ENCODE data around the gene BFSP1. TPM values are rescaled to one million over a fixed set of nuclear protein-coding genes. Genes with fewer than 3 reads are reported as not detected.

BFSP1 gene
- polyA plus RNA-seq, 1 donor from 2014 or later: not detected

DNA sequence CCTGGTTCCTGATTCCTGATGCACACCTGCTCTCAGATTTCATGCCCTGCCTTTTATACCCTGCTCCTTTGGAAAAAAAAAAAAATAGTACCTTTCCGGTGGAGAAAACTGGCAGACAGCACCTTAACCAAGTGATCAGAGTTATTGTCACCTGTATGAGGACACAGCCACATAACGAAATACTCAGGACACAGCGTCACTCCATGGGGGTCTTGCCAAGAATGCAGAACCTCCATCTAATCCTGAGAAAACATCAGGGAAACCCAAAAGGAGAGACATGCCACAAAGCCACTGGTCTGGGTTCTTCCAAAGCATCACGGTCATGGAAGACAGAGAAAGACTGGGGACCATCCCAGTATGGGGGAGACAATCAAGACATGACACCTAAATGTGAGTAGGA is 29.1 kb downstream of the BFSP1 start:
- H3K27ac Mint-ChIP-seq: no peak overlapping the region
- H3K4me1 Mint-ChIP-seq: peaks cover 4 to 10% (median 10%) of the 10 kb centered on the region in 3 donors
- peaks cover 5% of the 10 kb centered on the region for H3K27me3 Mint-ChIP-seq
- no peaks in the 10 kb centered on the region for H3K9me3 Mint-ChIP-seq
- H3K4me3 Mint-ChIP-seq: no peak overlapping the region
- H3K36me3 Mint-ChIP-seq: no peaks in the 10 kb centered on the region

DNA sequence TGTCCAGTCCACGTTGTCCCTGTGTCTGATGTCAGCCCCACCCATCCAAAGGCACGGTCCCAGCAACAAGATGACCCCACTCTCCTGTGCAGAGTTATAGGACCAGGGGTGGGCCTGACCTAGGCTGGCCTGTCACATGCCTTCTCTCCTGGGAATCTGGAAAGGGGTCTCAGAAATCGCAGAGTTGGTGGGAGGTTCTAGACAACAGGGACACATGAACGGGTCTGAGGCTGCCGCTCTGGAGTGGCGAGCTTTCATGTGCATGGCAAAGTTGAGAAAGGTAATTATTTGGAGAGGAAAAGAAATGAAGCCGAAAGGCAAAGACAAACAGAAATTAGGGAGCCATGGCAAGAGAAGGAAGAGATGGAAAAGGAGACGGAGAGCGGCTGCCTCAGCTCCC is 29.5 kb downstream of the BFSP1 start:
- H3K27ac Mint-ChIP-seq: no peak overlapping the region
- H3K4me1 Mint-ChIP-seq: peaks cover 4 to 10% (median 10%) of the 10 kb centered on the region in 3 donors
- no peak overlapping the region for H3K4me3 Mint-ChIP-seq
- H3K36me3 Mint-ChIP-seq: no peaks in the 10 kb centered on the region
- peaks cover 8% of the 10 kb centered on the region for H3K27me3 Mint-ChIP-seq
- H3K9me3 Mint-ChIP-seq: no peaks in the 10 kb centered on the region

DNA sequence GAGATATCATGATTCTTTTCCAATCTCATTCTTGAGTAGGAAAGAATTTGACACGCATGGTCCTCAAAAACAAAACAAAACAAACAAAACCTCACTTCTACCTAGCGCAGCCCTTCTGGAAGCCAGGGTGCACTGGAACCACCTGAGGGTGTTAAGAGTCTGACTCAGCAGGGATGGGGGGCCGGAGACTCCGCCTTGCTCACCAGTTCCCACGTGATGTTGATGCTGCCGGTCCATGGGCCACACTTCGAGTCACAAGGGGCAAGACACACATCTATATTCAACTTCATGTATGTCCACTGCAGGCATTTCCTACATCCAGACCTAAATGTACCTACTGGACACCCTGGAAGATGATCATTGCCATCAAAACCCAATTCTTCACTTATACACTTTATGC is 30.4 kb downstream of the BFSP1 start:
- Mint-ChIP-seq H3K27ac (no peak overlapping the region), H3K36me3 (no peaks in the 10 kb centered on the region), H3K9me3 (no peaks in the 10 kb centered on the region)

DNA sequence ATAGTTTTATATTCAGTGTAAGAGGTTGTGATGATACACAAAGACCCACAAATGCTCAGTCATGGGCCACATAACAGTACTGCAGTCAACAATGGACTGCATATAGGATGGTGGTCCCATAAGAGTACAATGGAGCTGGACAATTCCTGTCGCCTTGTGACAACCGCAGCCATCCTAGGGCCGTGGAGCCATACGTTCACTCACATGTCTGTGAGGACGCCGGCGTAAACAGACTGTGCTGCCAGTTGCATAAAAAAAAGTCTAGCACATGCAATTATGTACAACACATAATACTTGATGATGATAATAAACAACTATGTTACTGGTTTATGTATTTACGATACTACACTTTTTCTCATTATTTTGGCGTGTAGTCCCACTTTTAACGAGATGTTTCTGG is 30.9 kb downstream of the BFSP1 start:
- Mint-ChIP-seq H3K27ac (no peak overlapping the region), H3K4me3 (no peak overlapping the region), H3K27me3 (peaks cover 14% of the 10 kb centered on the region), H3K4me1 (peaks cover 1 to 4% (median 2%) of the 10 kb centered on the region in 3 donors), H3K9me3 (no peaks in the 10 kb centered on the region), H3K36me3 (no peaks in the 10 kb centered on the region)

More for the DNA sequence above, 30.4 kb downstream of the BFSP1 start:
- H3K4me1 Mint-ChIP-seq: peaks cover 4 to 7% (median 7%) of the 10 kb centered on the region in 3 donors
- H3K4me3 Mint-ChIP-seq: peak overlapping the region in 1 of 4 donors; percentile 41
- peaks cover 11% of the 10 kb centered on the region for H3K27me3 Mint-ChIP-seq

DNA sequence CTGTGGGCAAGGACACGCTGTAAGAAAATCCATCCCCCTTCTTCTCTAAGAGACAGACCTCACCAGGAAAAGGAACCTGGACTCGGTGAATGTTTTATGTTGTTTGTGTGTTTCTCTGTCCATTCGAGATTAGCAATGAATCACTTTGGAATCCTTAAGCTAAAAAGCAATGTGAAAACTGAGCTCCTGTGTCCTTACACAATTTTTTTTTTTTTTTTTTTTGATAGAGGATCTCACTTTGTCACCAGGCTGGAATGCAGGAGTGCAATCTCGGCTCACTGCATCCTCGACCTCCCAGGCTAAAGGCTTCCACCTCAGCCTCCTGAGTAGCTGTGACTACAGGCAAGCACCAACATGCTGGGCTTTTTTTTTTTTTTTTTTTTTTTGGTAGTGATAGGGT is 32.1 kb downstream of the BFSP1 start:
- peaks cover 14% of the 10 kb centered on the region for H3K27me3 Mint-ChIP-seq
- no peaks in the 10 kb centered on the region for H3K4me1 Mint-ChIP-seq
- H3K36me3 Mint-ChIP-seq: no peaks in the 10 kb centered on the region
- H3K27ac Mint-ChIP-seq: no peak overlapping the region
- no peaks in the 10 kb centered on the region for H3K9me3 Mint-ChIP-seq
- no peak overlapping the region for H3K4me3 Mint-ChIP-seq

DNA sequence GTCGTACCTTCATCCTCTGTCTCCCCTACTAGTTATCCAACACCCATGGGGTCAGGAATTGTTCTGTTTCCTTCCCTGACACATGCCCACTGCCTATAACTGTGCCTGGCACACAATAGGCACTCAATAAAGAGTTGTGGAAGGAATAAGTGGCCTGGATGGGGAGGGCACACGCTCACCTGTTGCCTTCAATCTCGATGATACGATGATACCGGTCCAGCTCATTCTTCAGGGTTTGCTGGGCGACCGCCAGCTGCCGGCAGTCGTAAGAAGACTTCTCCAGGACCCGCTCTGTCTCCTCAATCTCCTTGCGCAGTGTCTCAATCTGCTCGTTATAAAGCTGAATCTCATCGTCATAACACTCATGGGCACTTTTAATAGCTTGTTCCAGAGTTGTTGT is 32.5 kb downstream of the BFSP1 start:
- H3K4me1 Mint-ChIP-seq: peaks cover 0 to 1% (median 0%) of the 10 kb centered on the region in 3 donors
- no peaks in the 10 kb centered on the region for H3K36me3 Mint-ChIP-seq
- no peak overlapping the region for H3K4me3 Mint-ChIP-seq
- H3K9me3 Mint-ChIP-seq: no peaks in the 10 kb centered on the region
- peaks cover 14% of the 10 kb centered on the region for H3K27me3 Mint-ChIP-seq
- H3K27ac Mint-ChIP-seq: no peak overlapping the region

DNA sequence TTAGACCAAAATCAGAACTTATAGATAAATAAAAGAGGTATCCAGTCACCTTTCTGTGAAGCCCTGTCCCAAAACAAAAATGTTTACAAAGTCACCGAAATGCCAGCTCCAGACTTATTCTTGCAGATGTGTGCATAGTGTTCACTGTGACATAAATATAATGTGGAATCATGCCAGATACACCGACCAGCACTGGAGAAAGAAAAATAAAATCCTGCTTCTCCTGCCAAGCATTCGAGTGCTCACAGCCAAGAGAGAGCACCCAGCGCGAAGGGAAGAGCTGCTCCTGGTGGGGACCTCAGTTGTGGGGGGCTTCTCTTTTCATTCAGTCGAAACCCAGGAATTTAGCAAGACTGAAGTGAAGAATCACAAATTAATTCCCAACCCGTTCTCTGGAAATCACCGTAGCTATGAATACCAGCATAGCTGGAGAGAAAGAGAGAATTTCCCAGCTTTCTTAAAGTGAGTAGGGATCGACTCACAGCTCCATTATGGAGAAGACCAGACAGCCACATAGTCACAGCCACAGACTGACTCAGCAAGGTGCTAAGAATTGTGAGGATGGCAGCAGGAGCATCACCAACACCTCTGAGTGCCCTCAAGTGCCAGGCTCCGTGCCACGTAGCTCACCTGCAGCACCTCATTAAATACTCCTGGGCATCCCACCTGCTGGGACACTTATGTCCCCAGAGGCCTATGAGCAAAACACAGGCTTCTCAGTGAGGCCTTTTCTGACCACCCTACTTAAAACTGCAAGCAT is 33.2 kb downstream of the BFSP1 start:
- peaks cover 0 to 4% (median 0%) of the 10 kb centered on the region in 3 donors for H3K9me3 Mint-ChIP-seq
- H3K4me3 Mint-ChIP-seq: no peak overlapping the region
- no peak overlapping the region for H3K27ac Mint-ChIP-seq
- peaks cover 0 to 1% (median 0%) of the 10 kb centered on the region in 3 donors for H3K4me1 Mint-ChIP-seq
- H3K36me3 Mint-ChIP-seq: no peaks in the 10 kb centered on the region
- H3K27me3 Mint-ChIP-seq: peaks cover 14% of the 10 kb centered on the region

DNA sequence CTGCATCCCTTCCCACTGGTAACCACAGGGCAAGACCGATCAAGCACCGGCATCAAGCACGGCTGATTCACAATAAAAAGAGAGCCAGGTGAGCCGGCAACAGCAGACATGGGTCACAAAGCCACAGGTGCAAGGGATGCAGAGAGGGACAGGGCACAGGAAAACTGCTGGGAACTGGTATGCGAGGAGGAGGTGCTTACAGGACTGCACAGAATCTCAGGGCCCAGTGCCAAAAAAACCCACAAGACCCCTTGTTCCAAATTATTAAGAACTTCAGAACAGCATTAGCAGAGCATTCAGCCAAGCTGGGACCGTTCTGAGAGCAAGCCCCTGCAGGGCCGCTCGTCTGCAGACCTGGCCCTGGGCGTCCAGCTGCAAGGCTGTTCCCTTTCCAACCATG is 35.4 kb downstream of the BFSP1 start:
- H3K27me3 Mint-ChIP-seq: peaks cover 10% of the 10 kb centered on the region
- no peak overlapping the region for H3K27ac Mint-ChIP-seq
- H3K4me3 Mint-ChIP-seq: no peak overlapping the region
- H3K4me1 Mint-ChIP-seq: peaks cover 0 to 3% (median 0%) of the 10 kb centered on the region in 3 donors
- peaks cover 0 to 4% (median 0%) of the 10 kb centered on the region in 3 donors for H3K9me3 Mint-ChIP-seq
- no peaks in the 10 kb centered on the region for H3K36me3 Mint-ChIP-seq

DNA sequence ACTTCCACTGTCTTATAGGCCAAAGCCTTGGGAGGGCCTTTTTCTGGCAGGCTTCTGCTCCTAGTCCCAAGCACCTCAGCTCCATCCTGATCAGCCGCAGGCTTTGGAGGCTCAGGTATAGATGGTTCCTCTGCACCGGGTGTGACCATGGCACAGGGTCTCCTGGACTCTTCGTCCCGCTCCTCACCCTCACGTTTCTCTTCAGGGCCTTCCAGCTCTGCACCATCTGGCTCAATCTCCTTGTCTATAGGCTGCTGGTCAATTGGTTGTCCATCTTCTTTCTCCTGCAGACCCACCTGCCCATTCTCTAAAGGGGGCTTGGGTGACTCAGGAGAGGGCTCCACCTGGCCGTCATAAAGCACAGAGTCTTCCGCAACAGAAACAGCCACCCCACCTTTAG is 37.0 kb downstream of the BFSP1 start:
- Mint-ChIP-seq H3K9me3 (peaks cover 0 to 4% (median 0%) of the 10 kb centered on the region in 3 donors), H3K27ac (no peak overlapping the region), H3K4me3 (no peak overlapping the region), H3K36me3 (no peaks in the 10 kb centered on the region), H3K27me3 (peaks cover 10% of the 10 kb centered on the region), H3K4me1 (peaks cover 0 to 3% (median 0%) of the 10 kb centered on the region in 3 donors)

DNA sequence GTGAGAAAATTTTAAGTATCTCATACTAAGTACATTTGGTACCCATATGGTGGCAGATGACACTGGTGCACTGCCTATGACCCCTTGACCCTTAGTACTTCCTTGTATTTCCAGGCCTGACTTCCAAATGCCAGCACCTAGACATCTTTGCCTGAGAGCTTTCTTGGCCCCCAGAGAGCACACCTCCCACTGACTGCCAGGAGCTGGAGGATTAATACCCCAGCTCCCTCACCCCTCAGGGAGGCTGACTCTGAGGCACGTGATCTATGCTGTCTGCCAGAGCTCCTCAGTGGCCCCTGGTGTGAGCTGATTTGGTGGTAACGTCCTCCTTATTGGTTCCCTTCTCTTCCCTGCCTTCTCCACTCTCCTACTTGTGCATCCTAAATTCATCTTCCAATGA is 38.0 kb downstream of the BFSP1 start:
- Mint-ChIP-seq H3K27me3 (peaks cover 10% of the 10 kb centered on the region), H3K4me3 (no peak overlapping the region), H3K4me1 (peaks cover 0 to 3% (median 0%) of the 10 kb centered on the region in 3 donors), H3K27ac (no peak overlapping the region), H3K9me3 (peaks cover 0 to 4% (median 0%) of the 10 kb centered on the region in 3 donors), H3K36me3 (no peaks in the 10 kb centered on the region)

DNA sequence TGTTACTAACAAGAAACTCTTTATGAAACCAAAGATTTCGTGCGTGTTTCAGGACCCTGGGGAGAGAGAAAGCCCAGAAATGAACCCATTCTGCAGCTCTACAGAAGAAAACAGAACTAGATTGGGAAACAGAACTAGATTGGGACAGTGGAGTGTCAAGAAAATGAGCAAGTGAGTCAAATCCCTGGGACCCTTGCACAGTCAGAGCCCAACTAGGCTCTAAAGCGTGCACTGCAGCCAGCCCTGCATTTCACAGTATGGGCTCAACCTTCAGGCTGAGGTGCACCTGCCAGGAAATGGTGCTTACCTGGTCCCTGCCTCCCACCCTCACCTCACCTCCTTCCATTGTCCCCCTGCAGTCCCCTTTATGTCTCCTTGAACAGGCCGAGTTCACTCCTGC is 39.7 kb downstream of the BFSP1 start:
- no peaks in the 10 kb centered on the region for H3K36me3 Mint-ChIP-seq
- peaks cover 11% of the 10 kb centered on the region for H3K27me3 Mint-ChIP-seq
- no peak overlapping the region for H3K4me3 Mint-ChIP-seq
- peaks cover 0 to 4% (median 0%) of the 10 kb centered on the region in 3 donors for H3K9me3 Mint-ChIP-seq
- peak overlapping the region in 1 of 3 donors; percentile 51 for H3K27ac Mint-ChIP-seq
- peaks cover 0 to 3% (median 0%) of the 10 kb centered on the region in 3 donors for H3K4me1 Mint-ChIP-seq

DNA sequence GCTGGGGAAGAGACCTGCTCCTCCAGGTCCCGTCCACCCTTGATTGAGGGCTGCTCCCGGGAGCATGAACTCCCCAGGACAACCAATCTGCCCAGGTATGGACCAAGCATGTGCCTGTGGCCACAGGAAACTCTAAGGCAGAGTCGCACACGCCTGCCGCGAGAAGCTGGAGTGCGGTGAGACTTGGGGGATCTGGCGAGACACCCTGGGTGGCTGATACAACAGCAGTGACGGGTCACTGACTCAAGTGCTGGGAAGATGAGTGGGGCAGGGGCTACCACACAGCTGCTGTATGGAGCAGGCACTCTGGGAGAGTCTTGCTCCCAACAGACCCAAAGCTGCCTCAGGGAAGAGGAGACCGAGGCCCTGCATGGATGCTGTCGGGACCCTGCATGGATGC is 40.1 kb downstream of the BFSP1 start:
- Mint-ChIP-seq H3K27me3 (peaks cover 7% of the 10 kb centered on the region), H3K36me3 (no peaks in the 10 kb centered on the region), H3K27ac (no peak overlapping the region), H3K4me1 (peaks cover 0 to 3% (median 0%) of the 10 kb centered on the region in 3 donors), H3K4me3 (no peak overlapping the region), H3K9me3 (peaks cover 0 to 4% (median 0%) of the 10 kb centered on the region in 3 donors)

DNA sequence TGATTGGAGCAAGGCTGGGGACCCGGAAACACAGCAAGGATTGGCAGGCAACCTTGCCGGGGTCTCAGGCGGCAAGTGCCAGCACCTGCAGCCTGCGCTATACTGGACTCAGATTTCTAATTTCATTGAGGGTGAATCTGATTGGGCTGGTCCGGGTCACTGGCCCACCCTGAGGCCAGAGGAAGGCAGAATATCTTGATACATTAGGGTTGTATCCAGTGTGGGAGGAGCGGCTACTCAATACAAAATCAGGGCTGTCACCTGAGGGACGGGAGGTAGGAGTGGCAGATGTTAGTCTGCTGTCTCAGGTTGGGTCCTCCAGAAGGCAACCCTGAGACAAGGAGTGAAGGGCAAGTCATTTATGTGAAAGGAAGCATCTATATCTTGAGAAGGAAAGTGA is 40.7 kb downstream of the BFSP1 start:
- H3K27ac Mint-ChIP-seq: no peak overlapping the region

DNA sequence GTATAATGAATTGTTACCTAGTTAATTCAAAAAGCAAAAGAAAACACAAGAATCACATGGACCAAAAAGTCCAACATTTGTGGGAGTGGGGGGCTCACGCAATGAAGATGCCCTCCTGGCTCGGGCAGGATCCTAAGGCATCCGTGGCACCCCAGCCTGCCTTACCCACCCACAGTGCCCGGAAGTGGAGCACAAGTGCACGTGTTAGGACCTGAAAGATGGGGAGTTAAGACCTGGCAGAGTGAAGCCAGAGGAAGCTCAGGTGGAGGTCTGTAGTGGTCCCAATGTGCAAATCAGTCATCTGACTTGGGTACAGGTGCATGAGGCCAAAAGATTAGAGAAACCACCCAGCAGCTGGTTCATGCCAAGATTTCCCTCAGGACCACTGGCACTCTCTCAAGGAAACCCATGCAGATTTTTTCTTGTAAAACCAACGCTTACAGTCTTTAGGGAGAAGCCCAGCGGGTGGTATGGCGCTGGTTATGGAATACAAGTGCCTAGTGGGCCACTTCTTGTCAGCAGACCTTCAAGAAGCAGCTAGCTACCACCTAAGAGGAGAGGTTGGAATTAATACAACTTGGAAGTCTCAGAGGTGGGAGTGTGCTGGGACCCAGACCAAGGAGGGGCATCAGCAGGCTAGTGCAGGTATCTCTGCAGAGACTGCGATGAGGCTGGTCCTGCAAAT is 42.1 kb downstream of the BFSP1 start:
- Mint-ChIP-seq H3K27me3 (peaks cover 5% of the 10 kb centered on the region), H3K9me3 (peaks cover 0 to 4% (median 0%) of the 10 kb centered on the region in 3 donors), H3K4me1 (peaks cover 0 to 3% (median 0%) of the 10 kb centered on the region in 3 donors), H3K4me3 (no peak overlapping the region), H3K36me3 (no peaks in the 10 kb centered on the region), H3K27ac (no peak overlapping the region)

More for the DNA sequence above, 40.7 kb downstream of the BFSP1 start:
- peaks cover 0 to 3% (median 0%) of the 10 kb centered on the region in 3 donors for H3K4me1 Mint-ChIP-seq
- no peaks in the 10 kb centered on the region for H3K36me3 Mint-ChIP-seq
- H3K27me3 Mint-ChIP-seq: peaks cover 5% of the 10 kb centered on the region
- peaks cover 0 to 4% (median 0%) of the 10 kb centered on the region in 3 donors for H3K9me3 Mint-ChIP-seq
- no peak overlapping the region for H3K4me3 Mint-ChIP-seq

DNA sequence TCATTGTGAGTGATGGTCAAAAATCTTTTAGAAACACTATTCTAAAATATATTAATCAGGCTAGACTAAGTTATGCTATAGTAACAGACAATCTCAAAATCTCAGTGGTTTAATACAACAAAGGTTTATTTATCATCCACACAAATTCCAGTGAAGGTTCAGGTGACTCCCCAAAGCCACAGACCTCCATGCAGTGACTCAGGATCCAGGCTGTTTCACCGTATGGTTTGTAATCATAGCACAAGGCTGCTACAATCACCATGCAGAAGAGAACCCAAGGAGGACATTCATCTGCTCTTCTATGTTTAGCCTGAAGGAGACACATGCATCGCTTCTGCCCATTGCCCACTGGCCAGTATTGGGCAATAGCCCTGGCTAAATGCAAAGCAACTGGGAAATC is 46.2 kb downstream of the BFSP1 start:
- H3K36me3 Mint-ChIP-seq: no peaks in the 10 kb centered on the region
- peak overlapping the region in 1 of 4 donors; percentile 69 for H3K4me3 Mint-ChIP-seq
- no peaks in the 10 kb centered on the region for H3K9me3 Mint-ChIP-seq
- peaks cover 0 to 1% (median 0%) of the 10 kb centered on the region in 3 donors for H3K4me1 Mint-ChIP-seq
- H3K27ac Mint-ChIP-seq: no peak overlapping the region
- H3K27me3 Mint-ChIP-seq: peaks cover 9% of the 10 kb centered on the region
